HUES6 (cell line): ENCODE data around the gene GBF1.
A peak's percentile ranks its signal among the peaks of the same experiment; 100 is the strongest.

Experiments
- H3K27ac ChIP-seq: 2 replicates; pipeline ENCODE4 v1.7.0; 2013; ENCODE audit warnings: low read depth, mild to moderate bottlenecking, low read length, inconsistent platforms
- H3K27me3 ChIP-seq: 2 replicates; pipeline ENCODE4 v1.6.1; 2013; ENCODE audit warnings: low read length; ENCODE audit not compliant: control insufficient read depth, insufficient read depth
- H3K36me3 ChIP-seq: 2 replicates; pipeline ENCODE4 v1.6.1; 2013; ENCODE audit warnings: low read length; ENCODE audit not compliant: control insufficient read depth, insufficient read depth
- H3K4me1 ChIP-seq: 2 replicates; pipeline ENCODE4 v1.6.1; 2013; ENCODE audit warnings: low read length; ENCODE audit not compliant: control insufficient read depth, insufficient read depth
- H3K4me3 ChIP-seq: 2 replicates; pipeline ENCODE4 v1.5.1; 2013; ENCODE audit warnings: low read depth, low read length
- H3K9ac ChIP-seq: one replicate; pipeline ENCODE4 v1.6.1; 2013; ENCODE audit warnings: mild to moderate bottlenecking, low read length
- H3K9me3 ChIP-seq: 2 replicates; pipeline ENCODE4 v1.6.1; 2013; ENCODE audit warnings: low read depth, low read length; ENCODE audit not compliant: control insufficient read depth, insufficient read depth

The GBF1 gene

DNA sequence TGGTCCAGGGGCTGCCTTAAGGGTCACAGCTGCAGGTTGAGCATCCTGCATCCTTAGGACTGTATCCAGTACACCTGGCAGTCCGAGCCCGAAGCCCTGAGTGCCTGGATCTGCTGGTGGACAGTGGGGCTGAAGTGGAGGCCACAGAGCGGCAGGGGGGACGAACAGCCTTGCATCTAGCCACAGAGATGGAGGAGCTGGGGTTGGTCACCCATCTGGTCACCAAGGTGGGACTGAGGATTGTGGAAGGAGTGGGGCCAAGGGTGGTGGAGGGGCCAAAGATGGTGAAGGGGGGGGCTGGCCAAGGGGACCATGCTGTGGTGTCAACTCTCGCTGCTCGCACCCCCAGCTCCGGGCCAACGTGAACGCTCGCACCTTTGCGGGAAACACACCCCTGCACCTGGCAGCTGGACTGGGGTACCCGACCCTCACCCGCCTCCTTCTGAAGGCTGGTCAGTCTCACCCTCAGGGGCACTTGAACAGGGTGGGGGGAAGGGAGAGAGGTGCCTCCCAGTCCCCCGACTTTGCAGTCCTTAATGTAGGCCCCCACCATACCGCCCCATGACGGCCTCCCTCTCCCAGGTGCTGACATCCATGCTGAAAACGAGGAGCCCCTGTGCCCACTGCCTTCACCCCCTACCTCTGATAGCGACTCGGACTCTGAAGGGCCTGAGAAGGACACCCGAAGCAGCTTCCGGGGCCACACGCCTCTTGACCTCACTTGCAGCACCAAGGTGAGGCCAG lies 155.4 kb downstream of the GBF1 start:
- H3K36me3 ChIP-seq: peaks cover 34% of the 10 kb centered on the region
- H3K27me3 ChIP-seq: peaks cover 11% of the 10 kb centered on the region
- H3K9me3 ChIP-seq: no peaks in the 10 kb centered on the region
- H3K4me1 ChIP-seq: peaks cover 27% of the 10 kb centered on the region
- H3K9ac ChIP-seq: no peak overlapping the region
- H3K27ac ChIP-seq: no peak overlapping the region
- H3K4me3 ChIP-seq: no peak overlapping the region

DNA sequence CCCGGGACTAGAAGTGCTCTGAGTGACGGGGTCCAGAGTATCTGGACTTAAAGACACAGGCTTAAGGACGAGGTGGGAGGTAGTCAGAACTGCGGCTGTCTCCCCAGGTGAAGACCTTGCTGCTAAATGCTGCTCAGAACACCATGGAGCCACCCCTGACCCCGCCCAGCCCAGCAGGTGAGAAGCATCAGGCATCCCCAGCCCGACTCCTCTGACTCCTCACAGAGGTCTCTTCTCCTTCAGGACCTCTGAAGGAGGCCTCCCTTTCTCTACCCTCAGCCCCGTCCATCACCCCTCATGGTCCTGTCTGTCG lies 156.0 kb downstream of the GBF1 start:
- no peaks in the 10 kb centered on the region for H3K9me3 ChIP-seq
- peaks cover 16% of the 10 kb centered on the region for H3K27me3 ChIP-seq
- no peak overlapping the region for H3K4me3 ChIP-seq
- H3K36me3 ChIP-seq: peaks cover 34% of the 10 kb centered on the region
- H3K27ac ChIP-seq: no peak overlapping the region
- H3K9ac ChIP-seq: peak overlapping the region; percentile 36
- H3K4me1 ChIP-seq: peaks cover 22% of the 10 kb centered on the region

DNA sequence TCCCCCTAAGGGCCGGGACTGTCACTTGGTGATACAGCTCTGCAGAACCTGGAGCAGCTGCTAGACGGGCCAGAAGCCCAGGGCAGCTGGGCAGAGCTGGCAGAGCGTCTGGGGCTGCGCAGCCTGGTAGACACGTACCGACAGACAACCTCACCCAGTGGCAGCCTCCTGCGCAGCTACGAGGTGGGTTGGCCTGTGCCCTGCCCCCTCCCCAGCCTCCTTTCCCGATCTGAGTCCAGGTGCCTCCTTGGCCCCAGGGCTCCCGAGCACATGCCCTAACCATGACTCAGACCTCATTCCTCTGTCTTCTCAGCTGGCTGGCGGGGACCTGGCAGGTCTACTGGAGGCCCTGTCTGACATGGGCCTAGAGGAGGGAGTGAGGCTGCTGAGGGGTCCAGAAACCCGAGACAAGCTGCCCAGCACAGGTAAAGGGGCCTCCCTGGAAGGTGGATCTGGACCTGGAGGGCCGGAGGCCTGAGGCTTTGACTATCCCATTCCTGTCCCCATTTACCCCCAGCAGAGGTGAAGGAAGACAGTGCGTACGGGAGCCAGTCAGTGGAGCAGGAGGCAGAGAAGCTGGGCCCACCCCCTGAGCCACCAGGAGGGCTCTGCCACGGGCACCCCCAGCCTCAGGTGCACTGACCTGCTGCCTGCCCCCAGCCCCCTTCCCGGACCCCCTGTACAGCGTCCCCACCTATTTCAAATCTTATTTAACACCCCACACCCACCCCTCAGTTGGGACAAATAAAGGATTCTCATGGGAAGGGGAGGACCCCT lies 156.6 kb downstream of the GBF1 start:
- H3K4me1 ChIP-seq: peaks cover 17% of the 10 kb centered on the region
- H3K9ac ChIP-seq: peak overlapping the region; percentile 36
- H3K9me3 ChIP-seq: no peaks in the 10 kb centered on the region
- peaks cover 20% of the 10 kb centered on the region for H3K27me3 ChIP-seq
- H3K27ac ChIP-seq: no peak overlapping the region
- no peak overlapping the region for H3K4me3 ChIP-seq
- peaks cover 30% of the 10 kb centered on the region for H3K36me3 ChIP-seq

DNA sequence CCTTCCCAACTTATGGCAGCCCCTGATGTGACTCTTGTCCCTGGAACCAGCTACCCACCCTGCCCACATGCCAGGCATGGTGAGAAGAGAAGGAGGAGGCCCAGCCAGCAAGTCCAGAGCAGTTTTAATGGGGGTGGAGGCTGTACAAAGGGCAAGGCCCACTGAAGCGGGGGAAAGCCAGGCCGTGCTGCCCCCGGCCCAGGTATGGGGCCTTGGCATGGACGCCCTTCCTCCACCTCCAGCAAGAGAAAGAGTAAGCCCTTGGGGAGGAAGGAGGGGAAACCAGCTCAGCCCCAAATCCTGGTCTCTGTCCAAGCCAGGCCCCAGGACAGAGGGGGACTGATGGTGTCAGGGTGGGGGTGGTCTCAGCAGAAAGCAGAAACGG lies 157.2 kb downstream of the GBF1 start:
- Histone ChIP-seq H3K9ac (no peak overlapping the region), H3K27me3 (peaks cover 25% of the 10 kb centered on the region), H3K9me3 (no peaks in the 10 kb centered on the region), H3K36me3 (peaks cover 27% of the 10 kb centered on the region), H3K27ac (no peak overlapping the region), H3K4me1 (peaks cover 17% of the 10 kb centered on the region), H3K4me3 (no peak overlapping the region)

DNA sequence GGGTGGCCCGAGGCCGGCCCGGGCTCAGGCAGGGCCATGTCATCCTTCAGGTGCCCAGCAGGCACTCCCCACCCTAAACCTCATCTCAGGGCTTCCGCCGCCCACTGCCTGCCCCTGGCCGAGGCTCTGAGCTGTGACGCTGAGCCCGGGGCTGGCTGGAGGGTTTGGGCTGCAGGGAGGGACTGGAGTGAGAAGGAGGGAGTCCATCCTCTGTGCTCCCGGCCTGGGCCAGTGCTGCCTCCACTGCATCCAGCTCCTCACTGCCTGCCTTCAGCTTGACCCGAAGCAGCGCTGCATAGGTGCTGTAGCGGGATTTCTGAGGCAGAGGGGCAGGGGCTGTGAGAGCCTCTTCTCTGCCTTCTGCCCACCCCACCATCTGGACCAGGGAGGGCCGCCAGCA lies 157.8 kb downstream of the GBF1 start:
- Histone ChIP-seq H3K9ac (no peak overlapping the region), H3K4me3 (no peak overlapping the region), H3K27ac (no peak overlapping the region), H3K27me3 (peaks cover 31% of the 10 kb centered on the region), H3K9me3 (no peaks in the 10 kb centered on the region), H3K36me3 (peaks cover 22% of the 10 kb centered on the region), H3K4me1 (peaks cover 17% of the 10 kb centered on the region)

DNA sequence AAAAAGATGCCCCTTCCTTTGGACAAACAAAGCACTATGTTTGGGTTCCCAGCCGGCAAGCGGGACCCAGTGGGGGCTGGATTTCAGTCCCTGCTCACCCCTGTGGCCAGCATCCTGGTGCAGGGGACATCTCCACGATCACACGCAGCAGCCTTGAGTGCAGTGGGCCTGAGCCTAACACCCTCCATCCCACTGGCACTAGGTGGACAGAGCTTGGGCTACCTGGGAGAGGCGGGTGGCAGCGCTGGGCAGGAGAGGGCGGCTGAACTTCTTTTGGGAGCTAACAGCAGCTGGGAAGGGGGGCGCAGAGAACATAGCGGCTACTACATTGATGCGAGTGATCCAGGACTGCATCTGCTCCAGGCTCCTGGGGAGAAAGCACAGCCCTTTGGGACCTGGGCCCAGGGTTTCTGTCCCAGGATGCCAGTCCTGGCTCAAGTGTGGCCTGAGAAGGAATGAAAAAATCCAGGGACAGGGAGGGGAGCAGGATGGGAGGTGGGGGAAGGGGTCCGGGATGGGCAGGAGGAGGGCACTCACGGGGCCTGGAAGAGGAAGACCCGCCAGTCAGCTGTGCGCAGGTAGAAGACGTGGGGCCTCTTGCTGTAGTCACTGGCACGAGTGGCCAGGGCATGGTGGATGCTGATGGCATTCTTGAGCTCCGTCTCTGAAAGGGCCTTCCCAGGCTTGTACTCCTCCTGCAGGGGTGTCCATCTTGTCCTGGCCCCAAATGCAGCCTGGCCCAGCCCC lies 159.2 kb downstream of the GBF1 start:
- Histone ChIP-seq H3K4me3 (no peak overlapping the region), H3K9me3 (no peaks in the 10 kb centered on the region), H3K4me1 (peaks cover 21% of the 10 kb centered on the region), H3K9ac (no peak overlapping the region), H3K36me3 (peaks cover 18% of the 10 kb centered on the region), H3K27ac (no peak overlapping the region), H3K27me3 (peaks cover 44% of the 10 kb centered on the region)

DNA sequence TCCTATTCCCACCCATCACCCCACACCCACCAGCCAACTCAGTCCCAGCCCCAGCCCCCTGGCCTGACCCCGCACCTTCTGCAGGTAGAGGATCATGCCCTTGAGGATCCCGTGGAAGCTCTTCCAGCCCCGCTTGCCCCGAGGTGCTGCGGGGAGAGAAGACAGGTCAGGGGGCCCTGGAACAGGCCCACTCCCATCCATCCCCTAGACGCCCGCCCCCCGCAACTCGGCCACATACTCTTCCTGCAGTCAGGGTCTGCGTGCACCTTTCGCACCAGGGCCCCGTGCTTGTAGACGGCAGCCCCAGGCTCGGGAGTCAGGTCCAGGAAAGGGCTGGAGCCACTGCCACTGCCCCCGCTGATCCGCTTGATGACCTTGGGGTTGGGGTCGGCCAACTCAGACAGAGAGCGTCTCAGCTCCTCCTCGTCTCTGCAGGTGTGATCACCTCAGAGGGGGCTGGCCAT lies 159.8 kb downstream of the GBF1 start:
- Histone ChIP-seq H3K9ac (no peak overlapping the region), H3K27me3 (peaks cover 46% of the 10 kb centered on the region), H3K4me1 (peaks cover 21% of the 10 kb centered on the region), H3K9me3 (no peaks in the 10 kb centered on the region), H3K4me3 (no peak overlapping the region), H3K36me3 (peaks cover 18% of the 10 kb centered on the region), H3K27ac (no peak overlapping the region)

DNA sequence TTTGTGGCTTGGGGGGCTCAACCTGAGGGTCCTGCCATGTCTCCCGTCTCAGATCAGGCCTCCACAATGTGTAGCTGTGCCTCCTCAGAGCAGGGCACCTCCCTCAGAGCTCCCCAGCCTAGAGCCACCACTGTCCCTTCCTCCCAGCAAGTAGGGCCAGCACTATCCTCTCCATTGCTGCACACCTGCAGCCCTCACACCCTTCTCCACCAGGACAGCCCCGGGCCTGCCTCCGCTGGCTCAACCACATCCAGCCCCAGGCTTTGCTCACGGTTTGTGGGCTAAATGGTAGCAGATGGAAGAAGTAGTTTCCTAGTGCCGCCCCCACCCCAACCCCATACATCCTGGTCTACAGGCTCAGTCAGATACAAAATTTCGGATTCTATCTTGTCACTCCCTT lies 160.3 kb downstream of the GBF1 start:
- peaks cover 47% of the 10 kb centered on the region for H3K27me3 ChIP-seq
- peaks cover 21% of the 10 kb centered on the region for H3K4me1 ChIP-seq
- no peak overlapping the region for H3K27ac ChIP-seq
- no peaks in the 10 kb centered on the region for H3K9me3 ChIP-seq
- peaks cover 14% of the 10 kb centered on the region for H3K36me3 ChIP-seq
- H3K4me3 ChIP-seq: no peak overlapping the region
- H3K9ac ChIP-seq: no peak overlapping the region

DNA sequence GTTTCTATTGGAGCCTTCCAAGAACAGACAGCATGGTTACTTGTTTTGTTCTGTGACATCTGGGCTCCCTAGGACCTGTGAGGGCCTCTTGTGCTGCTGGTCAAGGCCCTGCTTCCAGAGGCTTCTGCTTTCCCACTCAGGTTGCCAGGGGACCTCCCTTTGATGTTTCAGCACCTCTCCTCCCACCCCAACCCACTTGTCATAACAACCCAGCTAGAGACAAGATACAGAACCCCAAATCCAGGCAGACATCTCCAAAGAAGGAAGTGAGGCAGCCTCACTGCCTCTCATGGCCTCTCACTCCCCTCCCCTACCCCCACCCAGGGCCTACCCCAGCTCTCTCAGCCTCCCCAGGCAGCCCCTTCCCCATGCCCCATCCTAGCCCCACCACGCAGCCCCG lies 161.5 kb downstream of the GBF1 start:
- Histone ChIP-seq H3K27me3 (peaks cover 59% of the 10 kb centered on the region), H3K4me3 (no peak overlapping the region), H3K4me1 (peaks cover 21% of the 10 kb centered on the region), H3K36me3 (peaks cover 5% of the 10 kb centered on the region), H3K9me3 (no peaks in the 10 kb centered on the region), H3K9ac (no peak overlapping the region), H3K27ac (no peak overlapping the region)

DNA sequence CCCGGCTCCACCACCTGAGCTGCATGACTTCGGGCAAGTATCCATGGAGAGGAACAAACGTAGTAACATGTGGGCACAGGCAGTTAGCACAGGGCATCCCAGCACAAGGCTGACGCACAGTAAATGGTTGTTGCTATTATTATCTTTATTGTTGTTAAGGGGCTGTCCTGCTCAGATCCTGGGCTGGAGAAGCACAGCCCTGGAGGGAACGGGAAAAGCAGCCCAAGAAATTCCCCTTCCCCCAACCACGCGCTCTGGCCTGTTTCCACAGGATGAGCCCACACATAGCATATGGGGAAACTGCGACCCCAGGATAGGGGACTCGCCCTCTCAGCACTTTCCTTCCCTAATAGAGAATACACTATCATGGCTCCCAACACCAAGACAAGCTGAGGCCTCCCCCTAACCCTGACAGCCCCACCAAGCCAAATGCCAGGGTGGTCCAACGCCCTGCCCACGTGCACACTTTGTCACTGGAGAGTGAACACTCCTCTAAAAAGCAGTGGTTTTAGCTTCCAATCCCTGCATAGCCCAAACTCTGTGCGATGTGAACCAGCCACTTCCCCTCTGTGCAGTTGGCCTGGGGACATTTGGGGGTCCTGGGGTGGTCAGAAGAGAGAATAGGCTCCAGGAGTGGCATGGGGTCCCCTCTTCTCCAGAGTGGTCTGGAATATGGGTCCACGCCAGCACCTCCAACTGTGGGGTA lies 162.2 kb downstream of the GBF1 start:
- Histone ChIP-seq H3K27ac (no peak overlapping the region), H3K36me3 (no peaks in the 10 kb centered on the region; the same call in 1 of the 2 replicates), H3K9me3 (no peaks in the 10 kb centered on the region), H3K4me3 (no peak overlapping the region), H3K4me1 (peaks cover 21% of the 10 kb centered on the region), H3K27me3 (peaks cover 66% of the 10 kb centered on the region), H3K9ac (no peak overlapping the region)
